ENCODE measurements around the gene FGD6.

Gene FGD6

GRCh38 chr12:95258151-95258550 lies 40.9 kb upstream of the FGD6 start:
- Histone ChIP-seq H3K27me3 (ENCODE audit: insufficient read depth, insufficient read length) (no peaks in the 10 kb centered on the region), H3K36me3 (ENCODE audit: insufficient read depth, insufficient read length, low read length) (peaks cover 58% of the 10 kb centered on the region), H3K9me3 (ENCODE audit: insufficient read depth, low read length) (no peaks in the 10 kb centered on the region), H3K9ac (ENCODE audit: insufficient read length, low read depth) (no peak overlapping the region), H3K4me3 (ENCODE audit: insufficient read length, low read depth) (no peak overlapping the region), H3K4me1 (ENCODE audit: insufficient read depth, insufficient read length) (no peaks in the 10 kb centered on the region)
- no peak for DNase-seq (ENCODE audit: low read depth, low spot score)
- TF ChIP-seq ZNF274 (IDR thresholded peaks at IDR 0.05; ENCODE audit: low read depth, low read length): no peak
- TF ChIP-seq SUZ12 (IDR thresholded peaks at IDR 0.05; ENCODE audit: extremely low read depth, insufficient read depth, insufficient read length): no peak
- no peak for TF ChIP-seq YY1 (IDR thresholded peaks at IDR 0.05; ENCODE audit: insufficient read depth, insufficient read length)

- no peaks in the 10 kb centered on the region for H3K27me3 ChIP-seq (ENCODE audit: insufficient read depth, insufficient read length)
- peaks cover 56% of the 10 kb centered on the region for H3K36me3 ChIP-seq (ENCODE audit: insufficient read depth, insufficient read length, low read length)
- no peak overlapping the region for H3K4me3 ChIP-seq (ENCODE audit: insufficient read length, low read depth)
- H3K4me1 ChIP-seq (ENCODE audit: insufficient read depth, insufficient read length): no peaks in the 10 kb centered on the region
- peak; percentile 46 for DNase-seq (ENCODE audit: low read depth, low spot score)
- H3K9me3 ChIP-seq (ENCODE audit: insufficient read depth, low read length): no peaks in the 10 kb centered on the region
- H3K9ac ChIP-seq (ENCODE audit: insufficient read length, low read depth): no peak overlapping the region
- TF ChIP-seq YY1 (IDR thresholded peaks at IDR 0.05; ENCODE audit: insufficient read depth, insufficient read length) (no peak), ZNF274 (IDR thresholded peaks at IDR 0.05; ENCODE audit: low read depth, low read length) (no peak), SUZ12 (IDR thresholded peaks at IDR 0.05; ENCODE audit: extremely low read depth, insufficient read depth, insufficient read length) (no peak)
Observed at GRCh38 chr12:95257541-95257940, 40.3 kb upstream of the FGD6 start.

GRCh38 chr12:95253386-95253785 lies 36.1 kb upstream of the FGD6 start:
- no peak for DNase-seq (ENCODE audit: low read depth, low spot score)
- H3K36me3 ChIP-seq (ENCODE audit: insufficient read depth, insufficient read length, low read length): peaks cover 46% of the 10 kb centered on the region

GRCh38 chr12:95248604-95249360 lies 31.5 kb upstream of the FGD6 start:
- Histone ChIP-seq H3K4me1 (ENCODE audit: insufficient read depth, insufficient read length) (no peaks in the 10 kb centered on the region), H3K27me3 (ENCODE audit: insufficient read depth, insufficient read length) (no peaks in the 10 kb centered on the region), H3K4me3 (ENCODE audit: insufficient read length, low read depth) (no peak overlapping the region), H3K9me3 (ENCODE audit: insufficient read depth, low read length) (no peaks in the 10 kb centered on the region), H3K9ac (ENCODE audit: insufficient read length, low read depth) (no peak overlapping the region), H3K36me3 (ENCODE audit: insufficient read depth, insufficient read length, low read length) (peaks cover 26% of the 10 kb centered on the region)
- TF ChIP-seq YY1 (IDR thresholded peaks at IDR 0.05; ENCODE audit: insufficient read depth, insufficient read length): no peak
- TF ChIP-seq SUZ12 (IDR thresholded peaks at IDR 0.05; ENCODE audit: extremely low read depth, insufficient read depth, insufficient read length): no peak
- no peak for TF ChIP-seq ZNF274 (IDR thresholded peaks at IDR 0.05; ENCODE audit: low read depth, low read length)
- no peak for DNase-seq (ENCODE audit: low read depth, low spot score)

More at GRCh38 chr12:95253386-95253785, 36.1 kb upstream of the FGD6 start:
- Histone ChIP-seq H3K27me3 (ENCODE audit: insufficient read depth, insufficient read length) (no peaks in the 10 kb centered on the region), H3K4me3 (ENCODE audit: insufficient read length, low read depth) (no peak overlapping the region), H3K9me3 (ENCODE audit: insufficient read depth, low read length) (no peaks in the 10 kb centered on the region), H3K4me1 (ENCODE audit: insufficient read depth, insufficient read length) (no peaks in the 10 kb centered on the region), H3K9ac (ENCODE audit: insufficient read length, low read depth) (no peak overlapping the region)
- TF ChIP-seq YY1 (IDR thresholded peaks at IDR 0.05; ENCODE audit: insufficient read depth, insufficient read length): no peak
- TF ChIP-seq ZNF274 (IDR thresholded peaks at IDR 0.05; ENCODE audit: low read depth, low read length): no peak
- TF ChIP-seq SUZ12 (IDR thresholded peaks at IDR 0.05; ENCODE audit: extremely low read depth, insufficient read depth, insufficient read length): no peak

GRCh38 chr12:95248095-95248494 lies 30.8 kb upstream of the FGD6 start:
- H3K9me3 ChIP-seq (ENCODE audit: insufficient read depth, low read length): no peaks in the 10 kb centered on the region
- no peaks in the 10 kb centered on the region for H3K27me3 ChIP-seq (ENCODE audit: insufficient read depth, insufficient read length)
- H3K9ac ChIP-seq (ENCODE audit: insufficient read length, low read depth): no peak overlapping the region
- no peak for TF ChIP-seq ZNF274 (IDR thresholded peaks at IDR 0.05; ENCODE audit: low read depth, low read length)
- TF ChIP-seq YY1 (IDR thresholded peaks at IDR 0.05; ENCODE audit: insufficient read depth, insufficient read length): no peak
- no peak for TF ChIP-seq SUZ12 (IDR thresholded peaks at IDR 0.05; ENCODE audit: extremely low read depth, insufficient read depth, insufficient read length)
- H3K36me3 ChIP-seq (ENCODE audit: insufficient read depth, insufficient read length, low read length): peaks cover 20% of the 10 kb centered on the region
- DNase-seq (ENCODE audit: low read depth, low spot score): no peak
- no peak overlapping the region for H3K4me3 ChIP-seq (ENCODE audit: insufficient read length, low read depth)
- no peaks in the 10 kb centered on the region for H3K4me1 ChIP-seq (ENCODE audit: insufficient read depth, insufficient read length)

- no peaks in the 10 kb centered on the region for H3K4me1 ChIP-seq (ENCODE audit: insufficient read depth, insufficient read length)
- DNase-seq (ENCODE audit: low read depth, low spot score): no peak
- peaks cover 20% of the 10 kb centered on the region for H3K36me3 ChIP-seq (ENCODE audit: insufficient read depth, insufficient read length, low read length)
- no peak overlapping the region for H3K4me3 ChIP-seq (ENCODE audit: insufficient read length, low read depth)
- no peaks in the 10 kb centered on the region for H3K27me3 ChIP-seq (ENCODE audit: insufficient read depth, insufficient read length)
- no peak for TF ChIP-seq ZNF274 (IDR thresholded peaks at IDR 0.05; ENCODE audit: low read depth, low read length)
- TF ChIP-seq SUZ12 (IDR thresholded peaks at IDR 0.05; ENCODE audit: extremely low read depth, insufficient read depth, insufficient read length): no peak
- no peak for TF ChIP-seq YY1 (IDR thresholded peaks at IDR 0.05; ENCODE audit: insufficient read depth, insufficient read length)
- H3K9ac ChIP-seq (ENCODE audit: insufficient read length, low read depth): no peak overlapping the region
- H3K9me3 ChIP-seq (ENCODE audit: insufficient read depth, low read length): no peaks in the 10 kb centered on the region
Observed at GRCh38 chr12:95244350-95244749, 27.1 kb upstream of the FGD6 start.

- Histone ChIP-seq H3K27me3 (ENCODE audit: insufficient read depth, insufficient read length) (no peaks in the 10 kb centered on the region), H3K4me3 (ENCODE audit: insufficient read length, low read depth) (no peak overlapping the region), H3K4me1 (ENCODE audit: insufficient read depth, insufficient read length) (no peaks in the 10 kb centered on the region), H3K9ac (ENCODE audit: insufficient read length, low read depth) (no peak overlapping the region), H3K36me3 (ENCODE audit: insufficient read depth, insufficient read length, low read length) (peaks cover 20% of the 10 kb centered on the region), H3K9me3 (ENCODE audit: insufficient read depth, low read length) (0 out of 2 replicates have a peak, but pooled peaks cover 3% of the 10 kb centered on the region)
- no peak for DNase-seq (ENCODE audit: low read depth, low spot score)
- TF ChIP-seq ZNF274 (IDR thresholded peaks at IDR 0.05; ENCODE audit: low read depth, low read length) (no peak), SUZ12 (IDR thresholded peaks at IDR 0.05; ENCODE audit: extremely low read depth, insufficient read depth, insufficient read length) (no peak), YY1 (IDR thresholded peaks at IDR 0.05; ENCODE audit: insufficient read depth, insufficient read length) (no peak)
Observed at GRCh38 chr12:95243497-95244183, 26.4 kb upstream of the FGD6 start.

Measured in NT2/D1 (cell line).